B cell (primary cell): ENCODE results near the gene JAK1. TPM values are rescaled to one million over a fixed set of nuclear protein-coding genes. Genes with fewer than 3 reads are reported as not detected.

ENCODE experiments used
- ATAC-seq: fragments of 200-7000 bp; cut with Tn5 transposase; one replicate; pipeline ENCODE4 v1.10.0; 2021; ENCODE audit warnings: low read depth, mild to moderate bottlenecking, moderate number of reproducible peaks, moderate library complexity
- CTCF ChIA-PET: fragments of 350-600 bp; sonication (Branson Sonifier 250); formaldehyde crosslinking; loops from one replicate; lab custom pipeline; 2021; ENCODE audit warnings: antibody characterized with exemption, inconsistent platforms; lab: Charles Lee
- POLR2A ChIA-PET: fragments of 350-600 bp; sonication (Branson Sonifier 250); formaldehyde crosslinking; loops from one replicate; lab custom pipeline; 2021; ENCODE audit warnings: antibody characterized with exemption; lab: Charles Lee
- DNase-seq: peaks from one replicate; pipeline ENCODE4 v3.0.0; 2013
- H2AFZ ChIP-seq: 2 replicates; pipeline ENCODE4 v1.6.1; 2012; ENCODE audit warnings: mild to moderate bottlenecking, low read depth, low read length; ENCODE audit not compliant: insufficient read depth, poor library complexity, severe bottlenecking
- H3K27ac ChIP-seq, 2 donors: 1 replicate in 1 of 2; 2 replicates in 1 of 2; pipeline ENCODE4 v1.5.1; 2012 to 2013; ENCODE audit warnings: low read length in 2 of 2, mild to moderate bottlenecking in 2 of 2, moderate library complexity in 1 of 2
- H3K27me3 ChIP-seq, 4 experiments: fragments of 200-600 bp in 1 of 4; sonication (generic) in 1 of 4; replicated peaks in 1 of 4; 1 replicate in 2 of 4; 2 replicates in 2 of 4; pipeline versions ENCODE4 v1.6.1 to v1.7.0; 2013 to 2016; ENCODE audit warnings: low read length in 3 of 4, mild to moderate bottlenecking in 2 of 4, mixed read lengths in 1 of 4, moderate library complexity in 1 of 4; ENCODE audit not compliant: insufficient read depth in 4 of 4, control insufficient read depth in 3 of 4; ENCODE audit errors: control extremely low read depth in 1 of 4
- H3K36me3 ChIP-seq, 2 experiments: replicated peaks in 1 of 2; 1 replicate in 1 of 2; 2 replicates in 1 of 2; pipeline versions ENCODE4 v1.6.1 to v1.7.1; 2013; ENCODE audit warnings: low read length in 1 of 2; ENCODE audit not compliant: insufficient read depth in 2 of 2, control insufficient read depth in 1 of 2; ENCODE audit errors: control extremely low read depth in 1 of 2, extremely low read depth in 1 of 2
- H3K4me1 ChIP-seq, 2 donors: fragments of 200-600 bp in 1 of 2; sonication (generic) in 1 of 2; 1 replicate in 1 of 2; 2 replicates in 1 of 2; pipeline versions ENCODE4 v1.5.1 to v1.6.1; 2013 to 2017; ENCODE audit warnings: low read length in 2 of 2; ENCODE audit not compliant: control insufficient read depth in 2 of 2, insufficient read depth in 2 of 2
- H3K4me2 ChIP-seq: replicated peaks from 2 replicates; pipeline ENCODE3; 2012; ENCODE audit warnings: mild to moderate bottlenecking, low read depth, low read length; ENCODE audit not compliant: poor library complexity, severe bottlenecking
- H3K4me3 ChIP-seq, 5 experiments: fragments of 200-600 bp in 1 of 5; sonication (generic) in 1 of 5; 1 replicate in 3 of 5; 2 replicates in 2 of 5; pipeline versions ENCODE4 v1.5.1 to v1.7.0; 2011 to 2016; ENCODE audit warnings: low read length in 4 of 5, mild to moderate bottlenecking in 4 of 5, low read depth in 2 of 5, control low read depth in 1 of 5, moderate library complexity in 1 of 5; ENCODE audit not compliant: insufficient read depth in 1 of 5; ENCODE audit errors: control extremely low read depth in 1 of 5, extremely low read depth in 1 of 5
- H3K79me2 ChIP-seq: fragments of 200-600 bp; sonication (generic); one replicate; pipeline ENCODE4 v1.6.0; 2016; ENCODE audit warnings: low read length; ENCODE audit not compliant: control insufficient read depth, insufficient read depth
- H3K9ac ChIP-seq: fragments of 200-600 bp; sonication (generic); 2 replicates; pipeline ENCODE4 v1.6.1; 2017; ENCODE audit warnings: mild to moderate bottlenecking, low read length, moderate library complexity
- H3K9me3 ChIP-seq, 3 donors: one replicate each; pipeline versions ENCODE4 v1.6.1 to v1.7.1; 2013; ENCODE audit warnings: low read length in 2 of 3; ENCODE audit not compliant: control insufficient read depth in 2 of 3, insufficient read depth in 1 of 3; ENCODE audit errors: control extremely low read depth in 1 of 3
- H4K20me1 ChIP-seq: 2 replicates; pipeline ENCODE4 v1.6.0; 2012; ENCODE audit warnings: mild to moderate bottlenecking, low read length; ENCODE audit not compliant: insufficient read depth, control insufficient read depth, poor library complexity, severe bottlenecking
- H3K27ac Mint-ChIP-seq: one replicate; pipeline ENCODE4 v1.8.0; 2021; ENCODE audit warnings: mixed read lengths
- H3K27me3 Mint-ChIP-seq: one replicate; pipeline ENCODE4 v1.8.0; 2021; ENCODE audit warnings: mixed read lengths
- H3K4me1 Mint-ChIP-seq: one replicate; pipeline ENCODE4 v1.8.0; 2021; ENCODE audit warnings: mixed read lengths
- H3K4me3 Mint-ChIP-seq: one replicate; pipeline ENCODE4 v1.8.0; 2021; ENCODE audit warnings: mixed read lengths
- H3K9me3 Mint-ChIP-seq: one replicate; pipeline ENCODE4 v1.8.0; 2022; ENCODE audit warnings: mixed read lengths; ENCODE audit not compliant: insufficient read depth
- CTCF ChIP-seq: fragments of 200-600 bp; IDR thresholded peaks from one replicate; pipeline ENCODE4 v1.8.0; 2022; ENCODE audit warnings: antibody characterized with exemption, mild to moderate bottlenecking
- EZH2 ChIP-seq: IDR thresholded peaks from 2 replicates; pipeline ENCODE4 v1.6.1; 2012; ENCODE audit warnings: borderline replicate concordance, low read depth, mild to moderate bottlenecking, moderate library complexity, low read length; ENCODE audit not compliant: insufficient read depth, poor library complexity, severe bottlenecking
- WGBS: methylation state at CpG from one replicate; pipeline ENCODE4 v1.1.5; 2013; ENCODE audit warnings: missing lambda C conversion rate; ENCODE audit not compliant: insufficient coverage; 5-methylcytosine and 5-hydroxymethylcytosine counted together
- intact Hi-C: fragments of 100-400 bp; cut with micrococcal nuclease; formaldehyde crosslinking; loops from one replicate; pipeline ENCODE4 v1.10.0; 2022
- polyA plus RNA-seq: library from polyadenylated mRNA; depleted of rRNA; stranded (reverse); fragments of >200 nt; gene quantifications from 2 replicates; pipeline ENCODE4 v1.2.3, GENCODE V29; 2012
- total RNA-seq, 2 donors: library from RNA; stranded (reverse); fragments of 120-200 nt in 1 of 2; gene quantifications; 1 replicate in 1 of 2; 2 replicates in 1 of 2; pipeline versions ENCODE4 v1.2.3 to v1.2.4, GENCODE V29; 2013 to 2022

Gene JAK1
- total and polyA plus RNA-seq, 2 donors (not counting 1 experiment from before 2014, with no cell fraction given), result 99.0 to 244 TPM

DNA sequence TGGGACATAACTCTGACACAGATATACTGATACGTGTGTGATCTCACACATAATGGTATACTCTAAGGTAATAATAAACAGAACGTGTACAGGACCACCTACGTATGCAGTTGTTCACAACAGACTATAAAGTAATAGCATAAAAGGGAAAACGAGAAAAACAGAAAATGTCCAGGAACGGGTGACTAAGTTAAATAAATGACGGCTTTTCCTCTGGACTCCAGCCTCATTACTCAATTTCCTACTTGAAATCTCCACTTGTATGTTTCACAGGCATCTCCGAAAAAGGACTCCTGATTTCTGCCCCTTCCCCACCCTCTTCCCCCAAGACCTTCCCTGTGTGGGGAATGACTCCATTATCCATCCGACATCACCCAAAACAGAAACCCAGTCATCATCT lies 95.1 kb downstream of the JAK1 start:
- Histone ChIP-seq H3K9me3 (no peaks in the 10 kb centered on the region), H3K27ac (no peak overlapping the region), H3K4me3 (no peak overlapping the region), H3K4me1 (peaks cover 9 to 12% of the 10 kb centered on the region in 2 donors), H3K27me3 (no peaks in the 10 kb centered on the region), H3K4me2 (no peak overlapping the region), H3K36me3 (peaks cover 3 to 83% of the 10 kb centered on the region in 2 experiments), H4K20me1 (peaks cover 29% of the 10 kb centered on the region), H3K79me2 (peaks cover 46% of the 10 kb centered on the region), H2AFZ (no peak overlapping the region), H3K9ac (no peak overlapping the region)
- Mint-ChIP-seq H3K4me3 (no peak overlapping the region), H3K27me3 (no peaks in the 10 kb centered on the region), H3K9me3 (no peaks in the 10 kb centered on the region), H3K27ac (peak overlapping the region; percentile 50), H3K4me1 (peaks cover 20% of the 10 kb centered on the region)
- 100% methylated on average over 2 of the region's 8 CpGs for WGBS
- ChIA-PET POLR2A (no interaction called here), CTCF (interaction anchor here (0.6 to 1.2 kb wide), 2 partner anchors 22 to 1304 kb away, joined by 3 read pairs; no protein-coding TSS in a partner anchor)
- no peak for DNase-seq
- no peak for ATAC-seq
- intact Hi-C loops, result no loop called here
- no peak for TF ChIP-seq EZH2
- TF ChIP-seq CTCF, result no peak

- Histone ChIP-seq H3K79me2 (peaks cover 31% of the 10 kb centered on the region), H3K27ac (no peak overlapping the region), H3K4me2 (no peak overlapping the region), H3K9me3 (no peaks in the 10 kb centered on the region), H3K9ac (no peak overlapping the region), H3K4me3 (no peak overlapping the region), H3K36me3 (peaks cover 3 to 63% of the 10 kb centered on the region in 2 experiments), H3K4me1 (peaks cover 47 to 49% of the 10 kb centered on the region in 2 donors), H4K20me1 (no peaks in the 10 kb centered on the region), H3K27me3 (no peaks in the 10 kb centered on the region), H2AFZ (no peak overlapping the region)
- no CpG with 5 or more reads among the region's 1 CpG for WGBS
- no peak for DNase-seq
- intact Hi-C loops, result no loop called here
- CTCF ChIA-PET, result no interaction called here
- H3K27ac Mint-ChIP-seq, result no peak overlapping the region
- no peaks in the 10 kb centered on the region for H3K9me3 Mint-ChIP-seq
- no peak overlapping the region for H3K4me3 Mint-ChIP-seq
- peaks cover 56% of the 10 kb centered on the region for H3K4me1 Mint-ChIP-seq
- H3K27me3 Mint-ChIP-seq, result no peaks in the 10 kb centered on the region
- no peak for TF ChIP-seq CTCF
- TF ChIP-seq EZH2, result no peak
- no peak for ATAC-seq
- POLR2A ChIA-PET, result no interaction called here
Observed at GRCh38 chr1:64867266-64867665, 99.1 kb downstream of the JAK1 start.
